Middle frontal gyrus (tissue), 1 donor: ENCODE results near the gene YIPF2.
"Not testable (repeated sequence)": the region's sequence is repeated elsewhere in the genome, so short reads cannot be mapped to it uniquely, and the experiment has no call there.

Experiments used
- DNase-seq: peaks from one replicate; pipeline ENCODE4 v3.0.0-alpha.2; 2015; ENCODE audit warnings: low spot score; ENCODE audit errors: extremely low spot score

Gene YIPF2

DNA sequence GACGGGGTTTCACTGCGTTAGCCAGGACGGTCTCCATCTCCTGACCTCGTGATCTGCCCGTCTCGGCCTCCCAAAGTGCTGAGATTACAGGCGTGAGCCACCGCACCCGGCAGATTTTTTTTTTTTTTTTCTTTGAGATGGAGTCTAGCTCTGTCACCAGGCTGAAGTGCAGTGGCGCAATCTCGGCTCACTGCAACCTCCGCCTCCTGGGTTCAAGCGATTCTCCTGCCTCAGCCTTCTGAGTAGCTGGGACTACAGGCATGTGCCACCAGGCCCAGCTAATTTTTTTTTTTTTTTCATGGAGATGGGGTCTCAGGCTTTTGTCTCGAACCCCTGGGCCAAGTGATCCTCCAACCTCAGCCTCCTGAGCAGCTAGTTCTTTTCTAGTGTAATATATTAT, 13.2 kb upstream of the YIPF2 start:
- DNase-seq, result not testable (repeated sequence)

DNA sequence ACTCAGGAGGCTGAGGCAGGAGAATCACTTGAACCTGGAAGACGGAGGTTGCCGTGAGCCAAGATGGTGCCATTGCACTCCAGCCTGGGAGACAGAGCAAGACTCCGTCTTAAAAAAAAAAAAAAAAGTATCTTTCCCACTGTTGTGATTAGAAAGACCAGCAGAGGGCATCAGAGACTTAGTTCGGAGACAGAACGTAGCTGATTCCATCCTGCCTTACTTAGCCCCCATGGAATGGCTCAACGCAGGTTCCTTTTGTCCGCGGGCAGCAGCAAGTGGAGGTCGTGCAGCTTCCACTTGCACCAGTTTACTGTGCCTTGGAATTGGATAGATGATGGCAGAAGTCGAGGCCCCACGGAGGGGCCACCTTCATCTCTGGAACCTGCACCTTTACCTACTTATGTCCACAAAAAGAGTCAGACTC, 8.2 kb upstream of the YIPF2 start:
- DNase-seq, result no peak

DNA sequence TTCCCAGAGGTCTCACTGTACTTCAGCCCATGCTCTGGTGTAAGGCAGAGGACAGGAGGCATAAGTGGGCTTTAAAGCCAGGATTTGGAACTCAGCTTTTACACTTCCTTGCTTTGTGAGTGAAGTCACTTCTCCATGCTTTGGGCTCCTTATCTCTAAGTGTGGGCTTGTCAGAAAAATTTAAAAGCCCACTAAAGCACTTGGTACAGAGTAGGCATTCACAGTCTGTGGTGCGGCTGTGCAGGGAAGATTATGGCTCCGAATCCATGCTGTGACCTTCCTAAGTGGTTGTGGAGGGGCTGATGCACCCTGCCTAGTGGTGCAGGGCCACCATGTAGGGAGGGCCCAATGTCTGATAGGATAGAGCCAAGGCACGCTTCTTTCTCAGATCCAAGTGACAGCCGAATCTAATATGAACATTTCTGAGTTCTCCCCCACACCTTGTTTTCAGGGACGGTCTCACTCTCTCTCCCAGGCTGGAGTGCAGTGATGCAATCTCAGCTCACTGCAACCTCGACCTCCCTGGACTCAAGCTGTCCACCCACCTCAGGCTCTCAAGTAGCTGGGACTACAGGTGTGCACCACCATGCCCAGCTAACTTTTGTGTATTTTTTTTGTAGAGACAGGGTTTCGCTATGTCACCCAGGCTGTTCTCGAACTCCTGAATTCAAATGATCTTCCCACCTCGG, 7.1 kb upstream of the YIPF2 start:
- DNase-seq, result no peak

DNA sequence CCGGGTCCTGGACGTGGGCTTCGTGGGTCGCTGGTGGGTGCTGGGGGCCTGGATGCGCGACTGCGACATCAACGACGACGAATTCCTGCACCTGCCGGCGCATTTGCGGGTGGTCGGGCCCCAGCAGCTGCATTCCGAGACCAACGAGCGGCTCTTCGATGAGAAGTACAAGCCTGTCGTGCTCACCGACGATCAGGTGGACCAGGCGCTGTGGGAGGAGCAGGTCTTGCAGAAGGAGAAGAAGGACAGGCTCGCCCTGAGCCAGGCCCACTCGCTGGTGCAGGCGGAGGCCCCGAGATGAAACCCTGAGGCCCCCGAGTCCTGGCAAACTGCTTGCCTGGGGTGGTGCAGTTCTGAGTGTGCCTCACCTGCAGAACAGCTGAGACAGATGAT, 959 bp upstream of the YIPF2 start:
- no peak for DNase-seq

DNA sequence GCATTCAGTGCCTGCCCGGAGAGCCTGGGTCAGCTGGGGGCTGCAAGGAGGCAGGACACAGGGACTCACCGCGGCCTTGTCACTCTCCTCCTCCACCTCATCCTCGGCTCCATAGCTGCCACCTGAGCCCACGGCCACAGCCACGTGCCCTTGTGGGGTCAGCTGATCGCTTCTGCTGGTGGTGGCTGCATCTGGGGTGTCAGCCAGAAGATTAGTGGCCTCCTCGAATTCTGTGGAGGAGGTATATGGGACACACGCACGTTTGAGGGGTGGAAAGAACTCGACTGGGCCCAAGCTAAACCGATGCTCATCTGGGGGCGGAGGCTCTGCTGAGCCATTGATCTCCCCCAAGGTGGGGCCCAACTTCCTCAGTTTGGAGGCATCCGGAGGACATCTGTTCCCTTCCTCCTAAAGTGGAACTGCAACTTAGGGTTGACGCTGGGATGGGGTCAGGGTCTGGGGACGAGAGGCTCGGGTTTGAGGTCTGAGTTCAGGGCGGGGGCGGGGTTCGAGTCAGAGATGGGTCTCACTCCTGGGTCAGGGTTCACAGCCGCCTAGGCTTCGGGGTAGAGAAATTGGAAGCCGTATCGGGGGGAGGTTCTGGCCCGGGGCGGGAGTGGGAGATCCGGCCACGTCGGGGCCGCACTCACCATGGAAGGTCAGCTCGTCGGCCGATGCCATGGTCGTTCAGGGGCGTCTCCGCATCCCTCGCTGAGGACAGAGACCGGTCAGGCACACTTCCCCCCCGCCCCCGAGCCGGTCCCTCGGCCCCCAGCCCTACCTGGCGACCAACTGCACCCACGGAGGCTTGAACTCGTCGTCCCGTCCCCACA, 493 bp downstream of the YIPF2 start:
- no peak for DNase-seq

DNA sequence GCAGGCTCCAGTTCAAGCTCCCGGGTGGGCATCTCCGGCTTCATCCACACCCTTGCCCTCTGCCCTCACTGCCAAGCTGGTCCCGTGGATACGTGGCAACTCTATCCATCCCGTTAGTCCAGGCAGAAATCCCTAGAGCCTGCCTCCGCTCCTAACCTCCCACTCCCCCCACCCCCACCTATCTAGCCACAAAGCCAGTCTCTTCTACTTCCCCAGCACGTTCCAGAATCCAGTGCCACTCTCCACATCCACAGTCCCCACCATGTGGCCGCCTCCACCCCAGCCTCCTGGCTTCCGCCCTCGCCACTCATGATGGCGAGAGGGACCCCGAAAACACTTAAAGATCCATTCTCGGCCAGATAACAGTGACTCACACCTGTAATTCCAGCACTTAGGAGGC, 3.8 kb downstream of the YIPF2 start:
- no peak for DNase-seq

DNA sequence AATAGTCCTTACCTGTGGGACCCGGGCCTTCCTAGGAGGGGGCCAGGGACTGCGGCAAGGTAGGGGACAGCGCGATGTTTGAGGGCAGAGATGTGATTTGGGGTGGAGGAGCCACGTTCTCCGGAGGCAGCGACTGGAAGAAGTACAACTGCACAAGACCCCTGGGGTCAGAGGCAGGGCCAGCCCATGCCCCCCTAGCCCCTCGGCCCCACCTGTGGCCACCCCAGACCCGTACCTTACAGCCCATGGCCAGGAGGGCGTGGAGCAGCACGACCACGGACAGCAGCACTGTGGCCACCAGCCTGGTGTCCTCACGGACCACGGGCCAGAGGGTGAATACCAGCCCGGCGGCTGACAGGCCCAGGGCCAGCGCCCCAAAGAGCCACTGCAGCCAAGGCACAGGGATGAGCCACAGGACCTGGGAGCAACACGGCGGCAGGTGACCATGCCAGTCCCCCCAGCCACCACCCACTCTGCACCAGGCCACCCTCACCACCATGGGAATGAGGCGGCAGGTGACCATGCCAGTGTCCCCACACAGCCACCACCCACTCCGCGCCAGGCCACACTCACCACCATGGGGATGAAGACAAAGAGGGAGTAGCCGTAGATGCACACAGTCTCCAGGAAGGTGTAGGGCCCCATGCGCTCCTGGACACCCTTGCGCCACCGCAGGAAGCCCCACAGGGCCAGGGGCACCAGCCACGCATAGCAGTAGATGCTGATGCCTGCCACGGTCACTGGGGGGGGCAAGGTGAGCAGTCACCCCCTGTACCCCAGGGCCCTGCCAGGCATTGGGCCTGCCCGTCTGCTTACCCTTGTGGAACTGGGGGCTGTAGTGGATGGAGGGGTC, 5.0 kb downstream of the YIPF2 start:
- no peak for DNase-seq

DNA sequence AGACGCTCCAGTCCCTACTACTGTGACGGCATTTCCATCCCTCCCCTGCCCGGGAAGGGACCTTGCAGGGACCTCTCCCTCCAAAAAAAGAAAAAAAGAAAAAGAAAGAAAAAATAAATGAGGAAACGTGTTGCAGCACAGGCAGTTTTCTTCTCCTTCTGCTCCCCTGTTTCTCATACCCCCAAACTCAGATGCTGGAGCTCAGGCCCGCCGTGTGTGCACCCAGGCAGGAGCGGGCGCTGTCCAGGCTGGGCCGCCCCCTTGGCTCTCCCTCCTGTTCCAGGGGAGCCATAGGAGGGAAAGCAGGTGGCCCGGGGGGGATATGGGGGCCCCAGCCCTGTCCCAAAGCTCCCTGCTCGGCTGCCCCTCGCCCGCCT, 5.8 kb downstream of the YIPF2 start:
- no peak for DNase-seq

DNA sequence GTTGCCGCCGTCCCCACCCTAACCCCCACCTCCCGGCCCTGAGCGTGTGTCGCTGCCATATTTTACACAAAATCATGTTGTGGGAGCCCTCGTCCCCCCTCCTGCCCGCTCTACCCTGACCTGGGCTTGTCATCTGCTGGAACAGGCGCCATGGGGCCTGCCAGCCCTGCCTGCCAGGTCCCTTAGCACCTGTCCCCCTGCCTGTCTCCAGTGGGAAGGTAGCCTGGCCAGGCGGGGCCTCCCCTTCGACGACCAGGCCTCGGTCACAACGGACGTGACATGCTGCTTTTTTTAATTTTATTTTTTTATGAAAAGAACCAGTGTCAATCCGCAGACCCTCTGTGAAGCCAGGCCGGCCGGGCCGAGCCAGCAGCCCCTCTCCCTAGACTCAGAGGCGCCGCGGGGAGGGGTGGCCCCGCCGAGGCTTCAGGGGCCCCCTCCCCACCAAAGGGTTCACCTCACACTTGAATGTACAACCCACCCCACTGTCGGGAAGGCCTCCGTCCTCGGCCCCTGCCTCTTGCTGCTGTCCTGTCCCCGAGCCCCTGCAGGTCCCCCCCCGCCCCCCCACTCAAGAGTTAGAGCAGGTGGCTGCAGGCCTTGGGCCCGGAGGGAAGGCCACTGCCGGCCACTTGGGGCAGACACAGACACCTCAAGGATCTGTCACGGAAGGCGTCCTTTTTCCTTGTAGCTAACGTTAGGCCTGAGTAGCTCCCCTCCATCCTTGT, 6.4 kb downstream of the YIPF2 start:
- no peak for DNase-seq

DNA sequence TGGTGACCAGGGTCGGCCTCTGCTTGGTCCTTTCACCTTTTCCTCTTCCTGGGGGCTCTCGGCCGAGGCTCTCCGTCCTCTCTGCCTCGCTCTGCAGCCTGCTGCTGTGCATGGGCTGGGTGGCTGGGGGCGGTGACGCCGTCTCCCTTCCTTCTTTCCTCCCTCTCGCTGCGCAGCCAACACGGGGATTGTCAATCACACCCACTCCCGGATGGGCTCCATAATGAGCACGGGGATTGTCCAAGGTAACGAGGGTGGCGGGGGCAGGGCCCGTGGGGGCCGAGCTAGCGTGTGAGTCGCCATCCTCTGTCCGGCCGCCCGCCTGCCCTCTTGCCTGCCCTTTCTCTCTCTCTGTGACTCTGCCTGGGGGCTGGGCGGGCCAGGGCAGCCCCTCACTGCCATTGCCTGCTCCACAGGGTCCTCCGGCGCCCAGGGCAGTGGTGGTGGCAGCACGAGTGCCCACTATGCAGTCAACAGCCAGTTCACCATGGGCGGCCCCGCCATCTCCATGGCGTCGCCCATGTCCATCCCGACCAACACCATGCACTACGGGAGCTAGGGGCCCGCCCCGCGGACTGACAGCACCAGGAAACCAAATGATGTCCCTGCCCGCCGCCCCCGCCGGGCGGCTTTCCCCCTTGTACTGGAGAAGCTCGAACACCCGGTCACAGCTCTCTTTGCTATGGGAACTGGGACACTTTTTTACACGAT, 7.1 kb downstream of the YIPF2 start:
- DNase-seq, result no peak

DNA sequence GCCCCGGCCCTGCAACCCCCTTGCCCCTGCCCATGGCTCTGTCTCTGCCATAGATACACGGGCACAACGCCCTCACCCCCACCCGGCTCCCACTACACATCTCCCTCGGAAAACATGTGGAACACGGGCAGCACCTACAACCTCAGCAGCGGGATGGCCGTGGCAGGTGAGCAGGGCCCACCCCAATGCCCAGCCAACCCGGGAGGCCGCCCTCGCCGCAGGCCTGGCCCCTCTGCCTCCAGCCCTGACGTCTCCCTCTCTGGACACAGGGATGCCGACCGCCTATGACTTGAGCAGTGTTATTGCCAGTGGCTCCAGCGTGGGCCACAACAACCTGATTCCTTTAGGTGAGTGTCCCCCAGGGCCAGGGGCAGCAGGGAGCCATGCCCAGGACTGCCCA, 7.7 kb downstream of the YIPF2 start:
- no peak for DNase-seq

DNA sequence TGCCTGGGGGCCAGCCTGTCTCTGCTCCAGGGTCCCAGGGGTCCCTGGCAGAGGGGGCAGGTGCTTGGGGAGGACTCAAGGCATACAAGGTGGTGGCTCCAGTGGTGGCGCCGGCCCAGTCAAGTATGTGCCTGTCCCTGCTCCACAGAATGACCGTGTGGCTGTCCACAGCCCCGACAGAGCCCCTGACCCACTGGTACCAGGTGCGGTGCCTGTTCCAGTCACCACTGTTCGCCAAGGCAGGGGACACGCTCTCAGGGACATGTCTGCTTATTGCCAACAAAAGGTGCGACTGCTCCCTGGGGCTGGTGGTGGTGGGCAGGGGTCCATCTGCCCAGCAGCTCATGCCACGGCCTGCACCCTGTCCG, 8.2 kb downstream of the YIPF2 start:
- DNase-seq, result no peak

DNA sequence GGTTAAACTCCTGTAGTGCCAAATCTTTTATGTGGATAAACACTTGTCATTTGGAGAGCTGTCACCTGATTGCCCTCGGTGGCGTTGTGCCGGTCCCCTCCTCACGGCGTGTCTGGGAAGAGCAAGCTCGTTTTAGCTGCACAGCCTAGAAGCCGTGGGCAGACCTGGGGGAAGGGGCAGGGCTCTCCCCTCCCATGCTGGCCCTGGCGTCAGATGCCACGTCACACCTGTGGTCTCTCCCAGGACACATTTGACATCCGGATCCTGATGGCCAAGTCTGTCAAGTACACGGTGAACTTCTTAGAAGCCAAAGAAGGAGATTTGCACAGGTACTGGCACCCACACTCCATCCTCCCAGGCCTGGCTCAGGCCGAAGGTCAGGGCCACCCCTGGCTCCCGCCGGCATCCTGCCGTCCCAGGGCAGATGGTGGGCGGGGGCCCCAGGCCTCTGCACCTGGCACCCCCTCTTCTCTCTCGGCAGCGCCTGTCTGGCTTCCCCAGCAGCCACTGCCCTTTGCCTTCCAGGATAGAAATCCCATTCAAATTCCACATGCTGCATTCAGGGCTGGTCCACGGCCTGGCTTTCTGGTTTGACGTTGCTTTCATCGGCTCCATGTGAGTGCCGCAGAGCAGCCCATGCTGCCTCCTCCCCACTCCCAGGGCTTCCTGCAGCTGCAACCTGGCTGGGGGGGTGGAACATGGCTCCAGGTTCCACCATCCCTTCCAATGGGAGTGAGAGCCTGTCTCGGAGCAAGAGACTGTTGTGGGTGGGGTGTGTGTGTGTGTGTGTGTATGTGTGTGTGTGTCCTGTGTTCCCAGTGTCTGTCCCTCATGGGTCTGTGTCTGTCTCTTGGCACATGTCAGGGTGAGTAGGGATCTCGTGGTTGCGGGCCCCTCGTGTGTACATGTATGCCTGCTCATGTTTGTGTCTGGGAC, 8.8 kb downstream of the YIPF2 start:
- DNase-seq, result no peak

DNA sequence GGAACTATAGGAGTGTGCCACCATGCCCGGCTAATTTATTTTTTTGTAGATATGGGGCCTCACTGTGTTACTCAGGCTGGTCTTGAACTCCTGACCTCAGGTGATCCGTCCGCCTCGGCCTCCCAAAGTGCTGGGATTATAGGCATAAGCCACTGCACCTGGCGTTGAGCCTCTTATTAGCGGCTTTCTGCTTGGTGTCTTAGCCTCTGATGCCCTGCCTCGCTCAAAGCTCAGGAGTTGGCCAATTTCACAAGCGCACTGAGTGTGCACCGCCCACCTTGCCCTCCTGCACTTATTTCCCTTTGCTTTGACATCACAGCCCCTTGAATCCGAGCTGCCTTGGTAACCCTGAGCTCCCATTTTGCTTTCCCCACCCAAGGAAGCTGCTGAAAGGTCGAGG, 10.1 kb downstream of the YIPF2 start:
- no peak for DNase-seq

DNA sequence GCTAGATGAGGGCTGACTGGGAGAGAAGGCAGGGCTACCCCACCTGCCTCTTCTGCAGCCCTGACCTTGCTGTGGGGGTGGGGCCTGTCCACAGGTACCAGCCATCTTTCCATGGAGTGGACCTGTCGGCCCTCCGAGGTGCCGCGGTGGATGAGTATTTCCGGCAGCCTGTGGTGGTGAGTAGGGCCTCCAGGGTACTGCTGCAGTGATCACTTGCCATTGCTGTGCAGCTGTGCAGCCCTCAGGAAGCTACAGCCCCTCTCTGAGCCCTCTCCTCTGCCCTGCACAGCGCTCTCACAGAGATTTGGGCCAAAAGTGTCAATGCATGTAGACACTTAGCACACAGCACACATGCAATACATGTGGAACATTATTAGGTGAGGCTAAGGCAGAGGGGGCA, 11.8 kb downstream of the YIPF2 start:
- no peak for DNase-seq

DNA sequence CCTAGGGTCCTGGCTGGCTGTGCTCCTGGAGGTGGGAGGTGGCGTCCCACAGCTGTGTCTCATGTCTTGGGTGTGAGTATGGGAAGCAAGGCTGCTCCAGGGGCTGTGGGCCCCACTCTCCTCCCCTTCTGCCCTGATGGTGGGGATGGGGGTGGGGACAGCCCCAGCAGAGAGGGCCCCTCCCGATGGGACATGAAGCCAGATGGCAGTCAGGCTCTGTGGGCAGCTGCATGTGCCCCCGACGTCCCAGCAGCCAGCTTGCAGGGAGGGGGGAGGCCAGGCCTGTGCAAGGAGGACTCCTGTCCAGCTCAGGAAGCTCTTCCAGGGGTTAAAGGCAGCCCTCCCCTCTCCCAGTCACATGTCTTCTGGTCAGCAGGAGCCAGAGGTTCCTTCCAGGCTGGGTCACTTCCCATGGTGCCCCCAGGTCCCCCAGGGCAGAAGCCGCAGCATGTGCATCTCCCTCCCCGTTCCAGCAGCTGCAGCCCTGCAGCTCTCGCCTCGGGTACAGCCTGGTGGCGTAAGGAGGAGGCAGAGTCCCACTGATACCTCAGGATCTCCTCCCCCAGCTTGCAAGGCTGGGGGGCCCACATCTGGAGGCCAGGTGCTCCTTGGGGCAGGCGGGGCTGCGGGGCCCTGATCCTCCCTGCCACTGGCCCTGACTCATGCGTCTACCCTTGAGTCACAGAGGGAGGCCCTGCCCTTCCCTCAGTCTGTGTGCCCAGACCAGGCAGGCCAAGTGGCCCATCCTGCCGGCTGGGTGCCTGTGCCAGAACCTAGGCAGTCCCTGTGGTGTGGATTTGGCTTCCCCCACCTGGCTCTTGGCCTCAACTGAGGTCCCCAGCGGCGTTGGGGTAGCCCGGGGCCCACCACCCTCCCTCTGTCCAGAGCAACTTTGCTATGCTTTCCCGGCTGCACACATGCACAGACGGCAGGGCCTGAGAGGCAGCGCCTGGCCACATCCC, 13.0 kb downstream of the YIPF2 start:
- no peak for DNase-seq

DNA sequence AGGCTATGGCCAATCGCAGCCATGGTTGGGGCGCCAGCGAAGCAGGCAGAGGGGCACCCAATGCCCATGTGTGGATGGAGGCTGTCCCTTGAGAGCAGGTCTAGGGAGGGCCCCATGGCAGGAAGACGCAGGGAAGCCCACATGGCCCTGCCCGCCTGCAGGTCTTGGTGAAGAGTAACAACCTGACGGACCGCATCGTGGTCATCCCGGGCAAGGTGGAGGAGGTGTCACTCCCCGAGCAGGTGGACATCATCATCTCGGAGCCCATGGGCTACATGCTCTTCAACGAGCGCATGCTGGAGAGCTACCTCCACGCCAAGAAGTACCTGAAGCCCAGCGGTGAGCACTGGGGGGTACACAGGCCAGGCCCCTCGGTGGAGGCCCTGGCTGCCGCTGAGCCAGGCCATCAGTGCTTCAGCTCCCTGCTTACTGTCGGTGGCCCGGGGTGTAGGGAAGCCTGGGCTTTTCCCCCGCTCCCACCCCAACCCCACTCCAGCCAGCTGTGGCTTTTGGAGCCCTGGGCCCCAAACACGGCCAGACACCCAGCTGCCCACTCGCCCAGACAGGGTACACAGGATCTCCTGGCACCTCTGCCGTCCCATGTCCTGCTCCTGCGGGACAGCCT, 14.6 kb downstream of the YIPF2 start:
- DNase-seq, result no peak

DNA sequence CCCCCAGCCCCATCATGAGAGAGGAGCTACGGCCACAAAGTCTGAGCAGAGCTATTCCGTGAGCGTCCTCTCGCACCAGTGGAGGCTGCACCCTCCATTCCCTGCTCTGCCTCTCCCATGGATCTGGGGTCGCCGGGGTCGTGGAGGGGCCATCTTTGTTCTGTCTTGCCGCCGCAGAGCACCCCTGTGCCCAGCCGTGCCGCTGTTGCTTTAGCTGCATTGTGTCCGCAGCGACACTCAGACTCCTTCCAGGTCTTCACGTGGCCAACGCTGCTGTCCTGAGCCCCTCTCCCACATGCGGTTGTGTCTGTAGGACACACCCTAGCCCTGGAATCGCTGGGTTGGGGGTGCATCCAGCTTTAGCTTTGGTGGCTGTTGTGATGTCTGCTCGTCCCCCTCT, 15.8 kb downstream of the YIPF2 start:
- DNase-seq, result no peak
